ENCODE data around the gene ZBTB32. TPM values are rescaled to one million over a fixed set of nuclear protein-coding genes. Genes with fewer than 3 reads are reported as not detected.
"Not testable (repeated sequence)": the region's sequence is repeated elsewhere in the genome, so short reads cannot be mapped to it uniquely, and the experiment has no call there.

Gene ZBTB32
- not detected for polyA plus RNA-seq (2013, experiment 1 of 2)
- not detected for polyA plus RNA-seq (2013, experiment 2 of 2)

- peaks cover 7% of the 10 kb centered on the region for H3K4me1 ChIP-seq (ENCODE audit: control insufficient read depth, insufficient read depth, low read depth, low read length)
- H3K9me3 ChIP-seq (ENCODE audit: control insufficient read depth, low read length): no peaks in the 10 kb centered on the region
- H3K36me3 ChIP-seq (ENCODE audit: control insufficient read depth in 1 of 2, insufficient read depth in 2 of 2, low read depth in 1 of 2, low read length in 2 of 2): no peaks in the 10 kb centered on the region
- no peaks in the 10 kb centered on the region for H3K79me1 ChIP-seq (replicated peaks; ENCODE audit: low read length, poor library complexity, severe bottlenecking)
- no peak within 1 kb of the TSS for H3K23ac ChIP-seq (ENCODE audit: low read length in 2 of 2)
- DNase-seq: peak; percentile 56
- 43% methylated on average over 24 of the region's 24 CpGs for WGBS
- H2BK12ac ChIP-seq (ENCODE audit: low read length in 2 of 2): no peak within 1 kb of the TSS
- H3K4me3 ChIP-seq (ENCODE audit: insufficient read depth in 1 of 2, low read depth in 1 of 2, low read length in 2 of 2): no peak within 1 kb of the TSS
- H3K4ac ChIP-seq (ENCODE audit: low read depth in 1 of 2, low read length in 2 of 2): no peak within 1 kb of the TSS
- peaks cover 3 to 4% of the 10 kb centered on the region in 2 experiments for H3K27me3 ChIP-seq (ENCODE audit: control insufficient read depth in 1 of 2, insufficient read depth in 1 of 2, low read length in 2 of 2)
- no peak within 1 kb of the TSS for H3K4me2 ChIP-seq (ENCODE audit: low read length, poor library complexity, severe bottlenecking)
- H3K14ac ChIP-seq (ENCODE audit: low read length in 2 of 2): no peak within 1 kb of the TSS
- H3K18ac ChIP-seq (ENCODE audit: low read depth in 1 of 2, low read length in 2 of 2): no peak within 1 kb of the TSS
- no peak within 1 kb of the TSS for H3K27ac ChIP-seq (ENCODE audit: low read length, poor library complexity, severe bottlenecking)
- no peak within 1 kb of the TSS for H2BK120ac ChIP-seq (ENCODE audit: low read depth, low read length)
- H4K8ac ChIP-seq (ENCODE audit: low read length): no peak within 1 kb of the TSS
- peak within 1 kb of the TSS; percentile 32 for H4K91ac ChIP-seq (ENCODE audit: low read length)
- no peak within 1 kb of the TSS for H2BK5ac ChIP-seq (ENCODE audit: low read depth, low read length, poor library complexity, severe bottlenecking)
- H2AK5ac ChIP-seq (ENCODE audit: low read length, severe bottlenecking): no peak within 1 kb of the TSS
- H3K9ac ChIP-seq (ENCODE audit: low read length): no peak within 1 kb of the TSS
- H2AFZ ChIP-seq (ENCODE audit: low read depth, low read length): no peak within 1 kb of the TSS
- no peak within 1 kb of the TSS for H2BK15ac ChIP-seq (ENCODE audit: low read depth, poor library complexity, severe bottlenecking)
Measured at GRCh38 chr19:35704218-35704617, at the start of gene ZBTB32. ZBTB32 (plus strand) TSS chr19:35704558; CDS start chr19:35714627, 10,069 bp downstream.

GRCh38 chr19:35654828-35655227 lies 49.5 kb upstream of the ZBTB32 start:
- H2AK5ac ChIP-seq (ENCODE audit: low read length, severe bottlenecking); H3K4me3 ChIP-seq (ENCODE audit: insufficient read depth in 1 of 2, low read depth in 1 of 2, low read length in 2 of 2); H4K91ac ChIP-seq (ENCODE audit: low read length); H3K4me1 ChIP-seq (ENCODE audit: control insufficient read depth, insufficient read depth, low read depth, low read length); H3K27ac ChIP-seq (ENCODE audit: low read length, poor library complexity, severe bottlenecking); DNase-seq; H3K27me3 ChIP-seq (ENCODE audit: control insufficient read depth in 1 of 2, insufficient read depth in 1 of 2, low read length in 2 of 2); H3K14ac ChIP-seq (ENCODE audit: low read length in 2 of 2); H3K9ac ChIP-seq (ENCODE audit: low read length); H2BK12ac ChIP-seq (ENCODE audit: low read length in 2 of 2); H4K8ac ChIP-seq (ENCODE audit: low read length); H3K18ac ChIP-seq (ENCODE audit: low read depth in 1 of 2, low read length in 2 of 2); H2BK120ac ChIP-seq (ENCODE audit: low read depth, low read length); H3K9me3 ChIP-seq (ENCODE audit: control insufficient read depth, low read length); H3K4ac ChIP-seq (ENCODE audit: low read depth in 1 of 2, low read length in 2 of 2); H3K23ac ChIP-seq (ENCODE audit: low read length in 2 of 2); H2AFZ ChIP-seq (ENCODE audit: low read depth, low read length); H2BK5ac ChIP-seq (ENCODE audit: low read depth, low read length, poor library complexity, severe bottlenecking); H3K4me2 ChIP-seq (ENCODE audit: low read length, poor library complexity, severe bottlenecking); H2BK15ac ChIP-seq (ENCODE audit: low read depth, poor library complexity, severe bottlenecking): not testable (repeated sequence)
- Histone ChIP-seq H3K79me1 (replicated peaks; ENCODE audit: low read length, poor library complexity, severe bottlenecking) (peaks cover 30% of the 10 kb centered on the region), H3K36me3 (ENCODE audit: control insufficient read depth in 1 of 2, insufficient read depth in 2 of 2, low read depth in 1 of 2, low read length in 2 of 2) (peaks cover 58 to 77% of the 10 kb centered on the region in 2 experiments)
- WGBS: 98% methylated on average over 6 of the region's 6 CpGs

DNA sequence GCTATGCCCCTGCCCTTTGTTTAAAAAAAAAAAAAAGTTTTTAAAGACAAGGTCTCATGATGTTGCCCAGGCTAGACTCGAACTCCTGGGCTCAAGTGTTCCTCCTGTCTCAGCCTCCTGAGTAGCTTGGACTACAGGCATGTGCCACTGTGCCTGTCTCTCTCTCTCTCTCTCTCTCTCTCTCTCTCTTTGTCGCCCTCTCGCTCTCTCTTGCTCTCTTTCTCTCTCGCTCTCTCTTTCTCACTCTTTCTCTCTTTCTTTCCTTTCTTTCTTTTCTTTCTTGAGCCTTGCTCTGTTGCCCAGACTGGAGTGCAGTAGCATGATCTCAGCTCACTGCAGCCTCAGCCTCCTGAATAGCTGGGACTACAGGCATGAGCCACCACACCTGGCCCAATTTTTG lies 48.8 kb upstream of the ZBTB32 start:
- Histone ChIP-seq H4K8ac (ENCODE audit: low read length) (no peak overlapping the region), H3K4me2 (ENCODE audit: low read length, poor library complexity, severe bottlenecking) (no peak overlapping the region), H3K36me3 (ENCODE audit: control insufficient read depth in 1 of 2, insufficient read depth in 2 of 2, low read depth in 1 of 2, low read length in 2 of 2) (peaks cover 66 to 73% of the 10 kb centered on the region in 2 experiments), H3K18ac (ENCODE audit: low read depth in 1 of 2, low read length in 2 of 2) (no peak overlapping the region), H3K9ac (ENCODE audit: low read length) (no peak overlapping the region), H3K4me1 (ENCODE audit: control insufficient read depth, insufficient read depth, low read depth, low read length) (no peaks in the 10 kb centered on the region), H2AK5ac (ENCODE audit: low read length, severe bottlenecking) (no peak overlapping the region), H2BK5ac (ENCODE audit: low read depth, low read length, poor library complexity, severe bottlenecking) (no peak overlapping the region), H3K9me3 (ENCODE audit: control insufficient read depth, low read length) (no peaks in the 10 kb centered on the region), H3K79me1 (replicated peaks; ENCODE audit: low read length, poor library complexity, severe bottlenecking) (peaks cover 29% of the 10 kb centered on the region), H2BK15ac (ENCODE audit: low read depth, poor library complexity, severe bottlenecking) (no peak overlapping the region), H4K91ac (ENCODE audit: low read length) (no peak overlapping the region), H3K27ac (ENCODE audit: low read length, poor library complexity, severe bottlenecking) (no peak overlapping the region), H2BK120ac (ENCODE audit: low read depth, low read length) (no peak overlapping the region), H2AFZ (ENCODE audit: low read depth, low read length) (no peak overlapping the region), H3K27me3 (ENCODE audit: control insufficient read depth in 1 of 2, insufficient read depth in 1 of 2, low read length in 2 of 2) (no peaks in the 10 kb centered on the region), H3K14ac (ENCODE audit: low read length in 2 of 2) (no peak overlapping the region), H3K4ac (ENCODE audit: low read depth in 1 of 2, low read length in 2 of 2) (no peak overlapping the region), H3K4me3 (ENCODE audit: insufficient read depth in 1 of 2, low read depth in 1 of 2, low read length in 2 of 2) (no peak overlapping the region), H2BK12ac (ENCODE audit: low read length in 2 of 2) (no peak overlapping the region), H3K23ac (ENCODE audit: low read length in 2 of 2) (no peak overlapping the region)
- no peak for DNase-seq
- whole genome bisulfite sequencing: 98% methylated on average over 4 of the region's 4 CpGs

- Histone ChIP-seq H3K27me3 (ENCODE audit: control insufficient read depth in 1 of 2, insufficient read depth in 1 of 2, low read length in 2 of 2) (no peaks in the 10 kb centered on the region), H2BK12ac (ENCODE audit: low read length in 2 of 2) (no peak overlapping the region), H4K8ac (ENCODE audit: low read length) (no peak overlapping the region), H3K23ac (ENCODE audit: low read length in 2 of 2) (no peak overlapping the region), H3K27ac (ENCODE audit: low read length, poor library complexity, severe bottlenecking) (no peak overlapping the region), H4K91ac (ENCODE audit: low read length) (no peak overlapping the region), H3K18ac (ENCODE audit: low read depth in 1 of 2, low read length in 2 of 2) (no peak overlapping the region), H2BK5ac (ENCODE audit: low read depth, low read length, poor library complexity, severe bottlenecking) (no peak overlapping the region), H3K9ac (ENCODE audit: low read length) (no peak overlapping the region), H3K14ac (ENCODE audit: low read length in 2 of 2) (no peak overlapping the region), H2AFZ (ENCODE audit: low read depth, low read length) (no peak overlapping the region), H3K79me1 (replicated peaks; ENCODE audit: low read length, poor library complexity, severe bottlenecking) (peaks cover 21% of the 10 kb centered on the region), H2BK120ac (ENCODE audit: low read depth, low read length) (no peak overlapping the region), H2BK15ac (ENCODE audit: low read depth, poor library complexity, severe bottlenecking) (no peak overlapping the region), H3K9me3 (ENCODE audit: control insufficient read depth, low read length) (no peaks in the 10 kb centered on the region), H3K36me3 (ENCODE audit: control insufficient read depth in 1 of 2, insufficient read depth in 2 of 2, low read depth in 1 of 2, low read length in 2 of 2) (peaks cover 65 to 67% of the 10 kb centered on the region in 2 experiments), H3K4me1 (ENCODE audit: control insufficient read depth, insufficient read depth, low read depth, low read length) (peaks cover 3% of the 10 kb centered on the region), H3K4ac (ENCODE audit: low read depth in 1 of 2, low read length in 2 of 2) (no peak overlapping the region), H3K4me2 (ENCODE audit: low read length, poor library complexity, severe bottlenecking) (no peak overlapping the region), H3K4me3 (ENCODE audit: insufficient read depth in 1 of 2, low read depth in 1 of 2, low read length in 2 of 2) (no peak overlapping the region), H2AK5ac (ENCODE audit: low read length, severe bottlenecking) (no peak overlapping the region)
- DNase-seq: no peak
- no CpG with 5 or more reads among the region's 6 CpGs for WGBS
Measured at GRCh38 chr19:35656700-35657099, 47.7 kb upstream of the ZBTB32 start.

Data from mesenchymal stem cell (in vitro differentiated cells and primary cell).